Epithelial cell of esophagus (primary cell): ENCODE results near the gene EXOSC6.
"Not testable (repeated sequence)": the region's sequence is repeated elsewhere in the genome, so short reads cannot be mapped to it uniquely, and the experiment has no call there.

Experiments used
- DNase-seq: peaks from one replicate; pipeline ENCODE4 v3.0.0; 2010; ENCODE audit warnings: low read depth
- H3K4me3 ChIP-seq: 2 replicates; pipeline ENCODE4 v1.5.1; 2011; ENCODE audit warnings: mild to moderate bottlenecking, low read length, control low read depth
- CTCF ChIP-seq: IDR thresholded peaks from 2 replicates; pipeline ENCODE4 v1.5.1; 2011; ENCODE audit warnings: low read depth, mild to moderate bottlenecking, low read length, control low read depth, inconsistent platforms; ENCODE audit not compliant: insufficient read depth; ENCODE audit errors: missing control alignments

EXOSC6 gene

GRCh38 chr16:70251629-70252354, at the start of gene EXOSC6:
TSS of gene EXOSC6 (minus strand) at chr16:70251940. CDS start at chr16:70251900, 40 bp downstream.
- peak within 1 kb of the TSS; percentile 59 for H3K4me3 ChIP-seq
- peak; percentile 96 for DNase-seq
- TF ChIP-seq CTCF: peak; percentile 89

- TF ChIP-seq CTCF: no peak
- no peak for DNase-seq
- no peak overlapping the region for H3K4me3 ChIP-seq
These were observed 49.4 kb upstream of the EXOSC6 start for GRCh38 chr16:70301121-70301520.

GRCh38 chr16:70298988-70299938, 47.5 kb upstream of the EXOSC6 start, which contains the start of gene DDX19B:
TSS of gene DDX19B (plus strand) at chr16:70299186. CDS start at chr16:70299298, 112 bp downstream.
- TF ChIP-seq CTCF: peak; percentile 15
- peak within 1 kb of the TSS; percentile 90 for H3K4me3 ChIP-seq
- DNase-seq: peak; percentile 76

- DNase-seq: no peak
- TF ChIP-seq CTCF: no peak
- no peak overlapping the region for H3K4me3 ChIP-seq
These were observed 43.9 kb upstream of the EXOSC6 start for GRCh38 chr16:70295634-70296033.

- TF ChIP-seq CTCF: no peak
- no peak for DNase-seq
- no peak overlapping the region for H3K4me3 ChIP-seq
These were observed 42.8 kb upstream of the EXOSC6 start for GRCh38 chr16:70294385-70295025.

- DNase-seq: not testable (repeated sequence)
These were observed 40.4 kb upstream of the EXOSC6 start for GRCh38 chr16:70292148-70292547.

More at GRCh38 chr16:70292148-70292547, 40.4 kb upstream of the EXOSC6 start:
- H3K4me3 ChIP-seq: not testable (repeated sequence)
